Stimulated activated CD4-positive, alpha-beta T cell treated with anti-CD3 and anti-CD28 coated beads, Interleukin-12 subunit alpha, Interleukin-12 subunit beta, amount 100 ng/mL, for 4 hours (primary cell): Measurements from ENCODE around the gene CD38.
"Not testable (repeated sequence)": the region's sequence is repeated elsewhere in the genome, so short reads cannot be mapped to it uniquely, and the experiment has no call there.

ENCODE experiments used
- DNase-seq: peaks from one replicate; pipeline ENCODE4 v3.0.0-alpha.2; 2020

Gene CD38

GRCh38 chr4:15778289-15779241 is at the start of gene CD38:
Gene CD38, plus strand, starts transcription at chr4:15778328. Its CDS starts 87 bp downstream, at chr4:15778415.
- peak; percentile 42 for DNase-seq

DNA sequence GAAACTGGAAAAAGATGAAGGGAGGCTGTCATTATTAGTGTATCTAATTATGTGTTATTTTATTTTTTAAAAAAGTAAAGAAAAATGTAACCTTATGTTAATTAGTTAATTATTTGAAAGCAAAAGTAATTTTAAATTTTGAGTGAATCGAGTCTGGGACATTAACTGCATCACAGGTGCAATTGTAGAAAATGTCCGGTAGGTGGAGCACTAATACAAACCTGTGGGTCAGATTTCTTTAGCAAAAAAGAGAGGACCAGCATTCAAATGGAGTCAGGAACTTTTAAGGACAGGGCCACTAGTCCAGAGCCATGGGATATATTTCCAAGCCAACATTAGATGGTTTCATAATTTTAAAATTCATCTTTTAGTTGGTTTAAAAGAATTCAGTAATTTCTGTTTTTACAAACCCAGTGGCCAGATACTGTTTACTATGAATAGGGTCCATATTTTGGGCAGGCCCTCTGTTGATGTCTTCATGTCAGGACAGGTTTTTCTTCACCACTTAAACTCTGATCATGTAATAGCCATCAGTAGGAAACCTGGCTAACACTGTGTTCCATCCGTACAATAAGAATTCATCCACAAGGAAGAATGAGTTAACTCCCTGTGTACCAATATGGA is 48.1 kb upstream of the CD38 start:
- DNase-seq = no peak

DNA sequence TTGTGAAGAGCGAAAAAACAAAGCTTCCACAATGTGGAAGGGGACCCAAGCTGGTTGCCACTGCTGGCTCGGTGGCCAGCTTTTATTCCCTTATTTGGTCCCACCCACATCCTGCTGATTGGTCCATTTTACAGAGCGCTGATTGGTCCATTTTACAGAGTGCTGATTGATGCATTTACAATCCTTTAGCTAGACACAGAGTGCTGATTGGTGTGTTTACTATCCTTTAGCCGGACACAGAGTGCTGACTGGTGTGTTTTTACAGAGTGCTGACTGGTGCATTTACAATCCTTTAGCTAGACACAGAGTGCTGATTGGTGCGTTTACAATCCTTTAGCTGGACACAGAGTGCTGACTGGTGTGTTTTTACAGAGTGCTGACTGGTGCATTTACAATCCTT is 45.1 kb upstream of the CD38 start:
- DNase-seq = not testable (repeated sequence)

DNA sequence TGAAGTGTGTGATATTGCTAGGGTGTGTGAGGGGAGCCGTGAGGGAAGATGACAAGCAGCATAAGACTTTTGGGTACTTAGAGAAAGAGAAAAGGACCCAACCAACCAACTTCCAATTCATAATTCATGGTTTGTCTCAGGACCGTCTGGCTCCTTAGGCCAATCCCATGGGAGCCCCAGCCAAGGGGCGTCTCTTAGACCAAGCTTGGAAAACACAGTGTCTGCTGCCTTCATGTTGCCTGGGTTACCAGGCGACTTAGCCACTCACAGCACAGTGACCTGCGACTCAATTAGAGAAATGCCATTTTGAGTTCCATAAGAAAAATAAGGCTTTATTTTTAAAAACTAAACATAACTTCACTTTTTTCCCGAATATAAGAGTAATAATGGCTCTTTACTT is 42.6 kb upstream of the CD38 start:
- DNase-seq = no peak

- no peak for DNase-seq
Measured at GRCh38 chr4:15736514-15737050, 41.5 kb upstream of the CD38 start.

- no peak for DNase-seq
Measured at GRCh38 chr4:15737255-15737654, 40.9 kb upstream of the CD38 start.

- DNase-seq = no peak
Measured at GRCh38 chr4:15738877-15739276, 39.3 kb upstream of the CD38 start.

GRCh38 chr4:15740764-15741404 is 37.2 kb upstream of the CD38 start:
- DNase-seq = no peak

- DNase-seq = no peak
Measured at GRCh38 chr4:15742083-15742582, 36.0 kb upstream of the CD38 start.

- no peak for DNase-seq
Measured at GRCh38 chr4:15742637-15743036, 35.5 kb upstream of the CD38 start.

- DNase-seq = no peak
Measured at GRCh38 chr4:15744016-15744545, 34.0 kb upstream of the CD38 start.

DNA sequence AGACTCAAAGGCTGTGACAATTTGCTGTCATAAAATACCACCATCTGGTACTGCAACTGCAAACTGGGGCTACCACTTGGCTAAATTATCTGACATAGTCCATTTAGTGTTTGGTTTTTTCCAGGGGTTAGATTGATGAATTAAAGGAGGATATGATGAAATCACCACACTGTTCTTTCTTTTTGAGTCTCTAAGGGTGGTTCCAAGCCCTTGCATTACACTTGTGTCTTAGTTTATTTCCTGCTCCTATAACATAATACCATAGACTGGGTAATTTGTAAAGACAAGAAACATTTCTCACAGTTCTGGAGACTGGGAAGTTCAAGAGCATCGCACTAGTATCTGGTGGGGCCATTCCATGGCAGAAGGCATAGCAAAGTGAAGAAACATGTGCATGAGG is 32.0 kb upstream of the CD38 start:
- no peak for DNase-seq

DNA sequence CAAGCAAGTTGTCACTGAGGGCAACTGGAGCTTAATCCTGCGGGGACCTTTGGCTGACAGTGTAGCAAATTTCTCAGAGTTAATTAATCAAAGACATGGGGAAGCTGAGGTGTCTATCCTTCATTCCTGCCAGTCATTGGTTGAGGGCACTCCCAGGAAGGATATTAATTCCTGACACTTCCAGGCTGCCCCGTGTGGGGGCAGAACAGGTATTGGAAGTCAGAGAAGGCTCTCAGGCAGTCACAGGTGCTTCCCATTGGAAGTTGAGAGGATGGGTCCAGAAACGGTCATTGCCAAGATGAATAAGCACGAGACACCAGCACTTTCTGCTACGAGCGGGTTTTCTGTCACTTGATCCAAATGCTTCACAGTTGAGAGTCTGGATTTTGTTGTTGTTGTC is 29.1 kb upstream of the CD38 start:
- DNase-seq = no peak

DNA sequence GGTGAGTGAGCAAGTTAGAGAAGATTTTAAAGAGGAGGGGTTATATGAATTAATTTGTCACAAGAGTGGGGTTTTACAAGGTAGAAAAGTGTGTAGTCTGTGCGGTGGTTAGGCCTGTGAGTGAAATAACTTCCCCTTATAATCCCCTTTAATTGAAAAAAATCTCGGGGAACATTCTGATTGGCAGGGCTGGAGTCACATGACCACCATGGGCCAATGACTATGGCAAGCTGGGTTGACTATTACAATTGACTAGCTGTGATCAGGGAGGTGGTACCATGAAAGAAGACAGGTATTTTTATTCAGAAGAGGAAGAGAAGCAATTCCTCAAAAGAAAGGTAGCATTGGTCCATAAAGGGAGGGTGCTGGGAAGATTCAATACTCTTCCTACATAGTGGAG is 27.0 kb upstream of the CD38 start:
- DNase-seq = no peak

DNA sequence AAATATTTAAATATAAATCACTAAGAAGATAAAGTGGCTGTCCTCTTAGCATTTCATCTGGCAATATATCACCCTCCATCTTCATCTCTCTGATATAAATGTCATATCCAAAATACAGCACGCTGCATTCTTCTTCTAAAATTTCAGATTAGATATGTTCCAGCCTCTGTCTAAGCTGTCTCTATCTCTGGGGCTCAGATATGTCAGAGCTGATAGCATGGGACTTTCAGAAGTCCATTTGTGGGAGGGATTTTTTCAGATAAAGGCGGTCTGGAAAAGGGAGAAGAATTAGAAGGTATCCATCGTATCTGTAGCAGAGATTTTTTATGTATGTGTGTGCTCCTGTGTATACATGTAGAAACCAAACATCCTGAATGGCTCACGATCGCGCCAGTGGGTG is 25.0 kb upstream of the CD38 start:
- no peak for DNase-seq

DNA sequence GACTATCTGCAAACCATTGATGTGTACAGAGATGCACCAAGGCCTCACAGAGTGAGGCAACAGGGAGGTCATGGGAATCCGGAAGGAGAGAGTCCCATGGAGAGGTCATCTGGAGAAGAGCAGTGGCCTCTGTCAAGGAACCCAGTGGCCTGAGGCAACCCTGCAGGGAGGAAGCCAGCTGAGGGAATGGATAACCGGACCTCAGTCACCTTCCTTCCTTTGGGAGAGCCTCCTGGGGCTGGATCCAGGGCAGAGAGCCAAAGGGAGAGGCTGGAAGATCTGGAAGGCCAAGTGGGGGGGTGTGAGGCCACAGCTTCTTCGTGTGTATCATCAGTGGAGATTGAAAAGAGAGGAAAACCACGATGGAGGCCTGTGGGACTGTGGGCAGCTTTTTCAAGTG is 24.3 kb upstream of the CD38 start:
- DNase-seq = no peak

GRCh38 chr4:15754323-15754722 is 23.8 kb upstream of the CD38 start:
- DNase-seq = no peak

GRCh38 chr4:15755321-15756155 is 22.6 kb upstream of the CD38 start:
- peak; percentile 39 for DNase-seq

DNA sequence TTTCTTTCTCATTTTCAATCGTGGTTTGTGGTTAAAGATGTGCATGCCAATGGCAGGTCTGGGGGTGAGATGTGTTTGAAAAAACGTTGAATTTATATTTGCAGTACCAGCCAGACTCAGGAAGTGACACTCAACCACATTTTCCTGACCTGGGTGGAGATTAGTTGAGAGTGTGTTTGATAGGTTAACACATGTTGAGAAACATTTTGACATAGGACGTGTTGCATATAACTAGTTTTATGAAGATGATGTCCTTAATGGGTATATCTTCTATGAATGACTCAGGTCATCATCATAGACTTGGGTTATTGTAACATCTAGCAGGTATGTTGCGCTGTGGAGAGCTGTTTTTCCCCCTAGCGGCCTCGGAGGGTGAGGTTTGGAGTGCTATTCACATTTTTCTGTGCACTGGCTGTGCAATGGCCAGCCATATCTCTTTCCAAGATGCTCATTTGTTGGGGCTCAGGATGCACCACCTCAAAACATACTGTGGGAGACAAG is 21.7 kb upstream of the CD38 start:
- peak; percentile 68 for DNase-seq

DNA sequence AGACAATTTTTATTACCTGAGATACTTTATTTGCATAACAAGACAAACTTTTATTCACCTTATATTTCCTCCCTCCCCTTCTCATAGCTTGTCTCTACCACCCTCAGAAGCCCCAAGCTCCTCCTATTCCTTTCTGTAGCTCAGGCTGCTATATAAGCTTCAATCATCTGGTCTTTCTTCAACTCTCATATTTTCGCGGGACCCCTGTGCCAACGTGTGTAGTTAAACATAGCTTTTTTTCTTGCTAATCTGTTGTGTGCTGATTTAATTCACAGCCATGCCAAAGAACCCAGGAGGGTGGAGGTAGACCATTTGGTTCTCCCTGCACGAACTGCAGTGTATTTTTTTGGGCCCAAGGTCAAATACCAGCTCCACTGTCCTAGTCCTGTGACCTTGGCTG is 21.1 kb upstream of the CD38 start:
- no peak for DNase-seq

- no peak for DNase-seq
Measured at GRCh38 chr4:15758294-15758693, 19.8 kb upstream of the CD38 start.

- not testable (repeated sequence) for DNase-seq
Measured at GRCh38 chr4:15762460-15762859, 15.7 kb upstream of the CD38 start.
